Measurements from ENCODE around the gene GRM7. TPM values are rescaled to one million over a fixed set of nuclear protein-coding genes. Genes with fewer than 3 reads are reported as not detected.

Gene GRM7
- total RNA-seq, 1 donor from 2014 or later: 0.34 TPM

DNA sequence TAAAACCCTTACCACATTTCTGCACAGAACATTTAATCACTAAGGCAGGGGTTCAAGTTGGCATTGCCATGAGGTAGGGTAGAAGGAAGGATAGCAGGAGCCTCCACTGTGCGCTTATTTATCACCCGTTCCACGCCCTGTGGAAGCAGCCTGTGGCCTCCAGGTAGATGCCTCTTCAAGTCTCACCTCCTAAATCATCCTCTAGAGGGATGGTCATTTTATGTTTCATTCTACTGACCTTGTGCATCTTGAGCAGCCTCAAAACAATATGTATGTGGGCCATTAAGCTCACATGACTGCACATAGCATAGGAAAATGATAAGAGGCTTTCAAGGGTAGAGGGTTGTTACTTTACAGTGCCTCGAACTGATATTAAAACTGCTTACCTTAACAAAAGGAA is 546.2 kb downstream of the GRM7 start:
- Mint-ChIP-seq H3K36me3 (ENCODE audit: insufficient read depth) (no peaks in the 10 kb centered on the region), H3K27me3 (no peaks in the 10 kb centered on the region), H3K4me1 (ENCODE audit: low read depth) (peaks cover 1% of the 10 kb centered on the region), H3K27ac (no peak overlapping the region), H3K9me3 (ENCODE audit: low read depth) (no peaks in the 10 kb centered on the region), H3K4me3 (ENCODE audit: low read depth) (no peak overlapping the region)
- TF ChIP-seq, protein P1, sequence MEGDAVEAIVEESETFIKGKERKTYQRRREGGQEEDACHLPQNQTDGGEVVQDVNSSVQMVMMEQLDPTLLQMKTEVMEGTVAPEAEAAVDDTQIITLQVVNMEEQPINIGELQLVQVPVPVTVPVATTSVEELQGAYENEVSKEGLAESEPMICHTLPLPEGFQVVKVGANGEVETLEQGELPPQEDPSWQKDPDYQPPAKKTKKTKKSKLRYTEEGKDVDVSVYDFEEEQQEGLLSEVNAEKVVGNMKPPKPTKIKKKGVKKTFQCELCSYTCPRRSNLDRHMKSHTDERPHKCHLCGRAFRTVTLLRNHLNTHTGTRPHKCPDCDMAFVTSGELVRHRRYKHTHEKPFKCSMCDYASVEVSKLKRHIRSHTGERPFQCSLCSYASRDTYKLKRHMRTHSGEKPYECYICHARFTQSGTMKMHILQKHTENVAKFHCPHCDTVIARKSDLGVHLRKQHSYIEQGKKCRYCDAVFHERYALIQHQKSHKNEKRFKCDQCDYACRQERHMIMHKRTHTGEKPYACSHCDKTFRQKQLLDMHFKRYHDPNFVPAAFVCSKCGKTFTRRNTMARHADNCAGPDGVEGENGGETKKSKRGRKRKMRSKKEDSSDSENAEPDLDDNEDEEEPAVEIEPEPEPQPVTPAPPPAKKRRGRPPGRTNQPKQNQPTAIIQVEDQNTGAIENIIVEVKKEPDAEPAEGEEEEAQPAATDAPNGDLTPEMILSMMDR (IDR thresholded peaks at IDR 0.05; ENCODE audit: unreplicated experiment): peak; percentile 36
- no peak for DNase-seq (ENCODE audit: low spot score, unreplicated experiment)

GRCh38 chr3:7410782-7411181 is 549.9 kb downstream of the GRM7 start:
- no peak overlapping the region for H3K27ac Mint-ChIP-seq

DNA sequence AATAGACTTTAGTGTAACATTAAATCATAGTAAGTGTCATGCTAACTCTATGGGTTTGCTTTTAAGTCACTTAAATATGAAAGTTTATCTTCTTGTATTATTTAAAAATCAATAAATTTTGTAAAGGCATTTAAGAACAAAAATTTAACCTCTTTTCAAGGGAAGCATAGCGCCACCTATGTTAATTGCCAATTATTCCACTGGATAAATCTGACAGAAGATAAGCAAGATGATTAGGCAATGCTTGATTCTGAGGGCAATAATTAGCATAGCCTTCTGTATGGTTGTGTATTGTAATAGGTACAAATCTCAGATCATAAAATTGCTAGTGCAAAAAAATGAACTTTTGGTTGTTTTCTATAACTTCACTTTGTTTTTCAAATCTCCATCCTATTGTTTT is 560.1 kb downstream of the GRM7 start:
- H3K27ac Mint-ChIP-seq: no peak overlapping the region
- TF ChIP-seq, protein P1 (IDR thresholded peaks at IDR 0.05; ENCODE audit: unreplicated experiment): no peak
- no peak for DNase-seq (ENCODE audit: low spot score, unreplicated experiment)
- no peaks in the 10 kb centered on the region for H3K9me3 Mint-ChIP-seq (ENCODE audit: low read depth)
- H3K4me3 Mint-ChIP-seq (ENCODE audit: low read depth): no peak overlapping the region
- peaks cover 15% of the 10 kb centered on the region for H3K4me1 Mint-ChIP-seq (ENCODE audit: low read depth)
- no peaks in the 10 kb centered on the region for H3K27me3 Mint-ChIP-seq
- no peaks in the 10 kb centered on the region for H3K36me3 Mint-ChIP-seq (ENCODE audit: insufficient read depth)

More at GRCh38 chr3:7410782-7411181, 549.9 kb downstream of the GRM7 start:
- H3K27me3 Mint-ChIP-seq: no peaks in the 10 kb centered on the region
- no peak overlapping the region for H3K4me3 Mint-ChIP-seq (ENCODE audit: low read depth)
- H3K36me3 Mint-ChIP-seq (ENCODE audit: insufficient read depth): no peaks in the 10 kb centered on the region
- H3K9me3 Mint-ChIP-seq (ENCODE audit: low read depth): no peaks in the 10 kb centered on the region
- no peak for DNase-seq (ENCODE audit: low spot score, unreplicated experiment)
- TF ChIP-seq, protein P1 (IDR thresholded peaks at IDR 0.05; ENCODE audit: unreplicated experiment): no peak
- peaks cover 1% of the 10 kb centered on the region for H3K4me1 Mint-ChIP-seq (ENCODE audit: low read depth)

GRCh38 chr3:7423036-7423435 is 562.1 kb downstream of the GRM7 start:
- H3K4me1 Mint-ChIP-seq (ENCODE audit: low read depth): peaks cover 17% of the 10 kb centered on the region
- H3K27ac Mint-ChIP-seq: no peak overlapping the region
- H3K4me3 Mint-ChIP-seq (ENCODE audit: low read depth): no peak overlapping the region
- no peaks in the 10 kb centered on the region for H3K27me3 Mint-ChIP-seq
- no peaks in the 10 kb centered on the region for H3K9me3 Mint-ChIP-seq (ENCODE audit: low read depth)
- DNase-seq (ENCODE audit: low spot score, unreplicated experiment): no peak
- no peaks in the 10 kb centered on the region for H3K36me3 Mint-ChIP-seq (ENCODE audit: insufficient read depth)
- TF ChIP-seq, protein P1 (IDR thresholded peaks at IDR 0.05; ENCODE audit: unreplicated experiment): no peak

- no peaks in the 10 kb centered on the region for H3K9me3 Mint-ChIP-seq (ENCODE audit: low read depth)
- no peak for DNase-seq (ENCODE audit: low spot score, unreplicated experiment)
- H3K4me1 Mint-ChIP-seq (ENCODE audit: low read depth): peaks cover 20% of the 10 kb centered on the region
- H3K36me3 Mint-ChIP-seq (ENCODE audit: insufficient read depth): no peaks in the 10 kb centered on the region
- no peak overlapping the region for H3K4me3 Mint-ChIP-seq (ENCODE audit: low read depth)
- no peak overlapping the region for H3K27ac Mint-ChIP-seq
- TF ChIP-seq, protein P1 (IDR thresholded peaks at IDR 0.05; ENCODE audit: unreplicated experiment): no peak
- no peaks in the 10 kb centered on the region for H3K27me3 Mint-ChIP-seq
These were observed 563.1 kb downstream of the GRM7 start for GRCh38 chr3:7423995-7424394.

Data from progenitor cell of endocrine pancreas (in vitro differentiated cells).